GM12878 (cell line): ENCODE results near the gene KLHL20. TPM values are rescaled to one million over a fixed set of nuclear protein-coding genes. Genes with fewer than 3 reads are reported as not detected.

ENCODE experiments used
- ATAC-seq: fragments of 200-7000 bp; cut with Tn5 transposase; 3 replicates; pipeline ENCODE4 v1.9.1; 2020; ENCODE audit warnings: mild to moderate bottlenecking, moderate library complexity
- BruUV-seq: library from RNA; stranded (reverse); fragments of 400-500 nt; replicated peaks from 2 replicates; lab custom pipeline; 2021; lab: Mats Ljungman, UMichigan
- CTCF ChIA-PET: fragments of 300-600 bp; sonication (Branson Sonifier 250); formaldehyde crosslinking; extraction: SDS; loops from one replicate; lab custom pipeline; 2021; ENCODE audit warnings: inconsistent platforms; lab: Yijun Ruan, JAX
- POLR2A ChIA-PET: fragments of 350-600 bp; formaldehyde crosslinking; extraction: SDS; loops from one replicate; lab custom pipeline; 2021; ENCODE audit warnings: inconsistent platforms; lab: Charles Lee
- RAD21 ChIA-PET: fragments of 300-600 bp; sonication (Branson Sonifier 250); formaldehyde crosslinking; loops from one replicate; lab custom pipeline; 2023; ENCODE audit warnings: antibody characterized with exemption; ENCODE audit not compliant: unreplicated experiment; lab: Charles Lee
- SMC1A ChIA-PET: fragments of 300-600 bp; sonication (Branson Sonifier 250); formaldehyde crosslinking; loops from one replicate; lab custom pipeline; 2023; ENCODE audit not compliant: unreplicated experiment, uncharacterized antibody; lab: Charles Lee
- DNase-seq: peaks from one replicate; pipeline ENCODE4 v3.0.0-alpha.2; 2011; ENCODE audit warnings: low read depth, low spot score
- FAIRE-seq: peaks from 3 replicates; lab custom pipeline; 2011; peaks lifted over from hg19 to GRCh38; lab: Jason Lieb, UNC
- H2AFZ ChIP-seq: 2 replicates; pipeline ENCODE4 v1.6.0; 2011; ENCODE audit warnings: low read depth, low read length, control low read depth; ENCODE audit not compliant: control insufficient read depth
- H3K27ac ChIP-seq: 2 replicates; pipeline ENCODE4 v1.5.1; 2011; ENCODE audit warnings: control low read depth; ENCODE audit not compliant: control insufficient read depth, insufficient read depth
- H3K27me3 ChIP-seq, 2 experiments: replicated peaks in 1 of 2; 2 replicates each; pipeline versions ENCODE4 v1.6.0 to v1.6.1; 2011; ENCODE audit warnings: low read length in 1 of 2; ENCODE audit not compliant: control insufficient read depth in 2 of 2, insufficient read depth in 2 of 2
- H3K36me3 ChIP-seq, 2 experiments: 2 replicates each; pipeline ENCODE4 v1.5.1; 2011; ENCODE audit warnings: low read length in 1 of 2; ENCODE audit not compliant: control insufficient read depth in 2 of 2, insufficient read depth in 2 of 2
- H3K4me1 ChIP-seq: 2 replicates; pipeline ENCODE4 v1.6.1; 2011; ENCODE audit warnings: mild to moderate bottlenecking, low read length, moderate library complexity, mixed read lengths; ENCODE audit not compliant: control insufficient read depth, insufficient read depth
- H3K4me2 ChIP-seq: 2 replicates; pipeline ENCODE4 v1.6.0; 2011; ENCODE audit warnings: control low read depth; ENCODE audit not compliant: control insufficient read depth, insufficient read depth
- H3K4me3 ChIP-seq: fragments of 200-600 bp; sonication (generic); 2 replicates; pipeline ENCODE4 v1.5.1; 2016
- H3K79me2 ChIP-seq: 2 replicates; pipeline ENCODE4 v1.6.0; 2011; ENCODE audit warnings: low read length; ENCODE audit not compliant: control insufficient read depth, insufficient read depth
- H3K9ac ChIP-seq: 2 replicates; pipeline ENCODE4 v1.8.0; 2011; ENCODE audit warnings: low read length, control low read depth, mixed read lengths; ENCODE audit not compliant: control insufficient read depth, insufficient read depth
- H3K9me3 ChIP-seq: replicated peaks from 3 replicates; pipeline ENCODE4 v1.5.1; 2011; ENCODE audit warnings: mild to moderate bottlenecking, low read length; ENCODE audit not compliant: control insufficient read depth, insufficient read depth
- H4K20me1 ChIP-seq: 2 replicates; pipeline ENCODE4 v1.6.0; 2011; ENCODE audit not compliant: control insufficient read depth, insufficient read depth
- BACH1 ChIP-seq: fragments of 450-650 bp; IDR thresholded peaks from 2 replicates; pipeline ENCODE4 v1.6.1; 2017; ENCODE audit warnings: mild to moderate bottlenecking, borderline replicate concordance
- E2F4 ChIP-seq: IDR thresholded peaks from 2 replicates; pipeline ENCODE4 v1.6.1; 2012; ENCODE audit warnings: low read depth, low read length, improper control_type of control experiment
- LARP7 ChIP-seq: fragments of 450-650 bp; IDR thresholded peaks from 2 replicates; pipeline ENCODE4 v1.6.1; 2017; ENCODE audit warnings: mild to moderate bottlenecking
- NFIC ChIP-seq: IDR thresholded peaks from 2 replicates; pipeline ENCODE4 v1.6.1; 2012; ENCODE audit warnings: low read depth, mild to moderate bottlenecking, inconsistent platforms, low read length, moderate library complexity
- NR2F1 ChIP-seq: fragments of 450-650 bp; conservative IDR thresholded peaks from 2 replicates; pipeline ENCODE4 v1.6.1; 2017; ENCODE audit warnings: mild to moderate bottlenecking
- NRF1 ChIP-seq: conservative IDR thresholded peaks from 2 replicates; pipeline ENCODE4 v1.6.1; 2011; ENCODE audit warnings: mild to moderate bottlenecking, low read depth, low read length, improper control_type of control experiment
- PRDM15 ChIP-seq: fragments of 450-650 bp; formaldehyde crosslinking; IDR thresholded peaks from 2 replicates; pipeline ENCODE4 v1.4.0; 2020; ENCODE audit warnings: mild to moderate bottlenecking, moderate library complexity
- RBBP5 ChIP-seq: fragments of 200-600 bp; sonication (generic); conservative IDR thresholded peaks from 2 replicates; pipeline ENCODE4 v1.6.1; 2016
- RUNX3 ChIP-seq: IDR thresholded peaks from 2 replicates; pipeline ENCODE4 v1.6.1; 2012; ENCODE audit warnings: low read length, inconsistent platforms
- SUZ12 ChIP-seq: fragments of 200-600 bp; sonication (generic); IDR thresholded peaks from one replicate; pipeline ENCODE4 v1.6.1; 2018; ENCODE audit warnings: antibody characterized with exemption, mild to moderate bottlenecking; ENCODE audit not compliant: unreplicated experiment
- TBL1XR1 ChIP-seq: IDR thresholded peaks from 2 replicates; pipeline ENCODE4 v1.6.1; 2012; ENCODE audit warnings: low read depth, low read length, improper control_type of control experiment
- ZNF622 ChIP-seq: fragments of 450-650 bp; IDR thresholded peaks from 2 replicates; pipeline ENCODE4 v1.6.1; 2017; ENCODE audit warnings: mild to moderate bottlenecking, inconsistent platforms
- ZZZ3 ChIP-seq: IDR thresholded peaks from 2 replicates; pipeline ENCODE4 v1.6.1; 2011; ENCODE audit warnings: low read depth; ENCODE audit not compliant: control insufficient read depth, insufficient read length
- WGBS: methylation state at CpG from one replicate; pipeline ENCODE4 v1.1.6; 2016; ENCODE audit warnings: low lambda C conversion rate; ENCODE audit not compliant: insufficient replicate concordance, insufficient coverage; ENCODE audit errors: missing lambda C conversion rate; 5-methylcytosine and 5-hydroxymethylcytosine counted together
- in situ Hi-C: fragments of 300-500 bp; cut with MboI; formaldehyde crosslinking; loops from 9 replicates; pipeline ENCODE4 v1.14.3; 2018; ENCODE audit warnings: mixed read lengths
- intact Hi-C: fragments of 100-400 bp; cut with micrococcal nuclease; formaldehyde crosslinking; loops from one replicate; pipeline ENCODE4 v1.14.2; 2022; ENCODE audit not compliant: unreplicated experiment
- polyA plus RNA-seq, 11 experiments: library from polyadenylated mRNA; depleted of rRNA in 4 of 11; unstranded in 6 of 11; stranded (reverse) in 5 of 11; fragments of >200 nt; fragmentation: Nextera tagmentation in 4 of 11; fragmentation: Illumina TruSeq in 1 of 11; extraction: Ambion mirVana in 4 of 11; extraction: Trizol in 1 of 11; gene quantifications; 1 replicate in 1 of 11; 2 replicates in 10 of 11; pipeline versions ENCODE4 v1.2.1 to v1.2.3, GENCODE V29; 2011 to 2016; ENCODE audit warnings: inconsistent platforms in 2 of 11, missing spikeins in 2 of 11, low read depth in 1 of 11
- total RNA-seq, 4 experiments: library from RNA; depleted of rRNA in 3 of 4; stranded (reverse); fragments of >200 nt in 3 of 4; fragmentation: Illumina TruSeq in 1 of 4; extraction: Trizol in 1 of 4; gene quantifications; 2 replicates each; pipeline versions ENCODE4 v1.2.1 to v1.2.3, GENCODE V29; 2013 to 2021

The KLHL20 gene
- total and polyA plus RNA-seq, 10 of the 15 experiments (the other 5 are each of a cell fraction or from before 2014, with no cell fraction given), result 3.8 to 14.0 (median 10.0) TPM

GRCh38 chr1:173688300-173688699 lies 26.5 kb upstream of the KLHL20 start:
- in situ Hi-C loops, result no loop called here
- no TSS peak for BruUV-seq
- no peak overlapping the region for H3K27ac ChIP-seq
- SMC1A ChIA-PET, result no interaction called here
- intact Hi-C loops, result no loop called here
- no peak overlapping the region for H2AFZ ChIP-seq
- no peaks in the 10 kb centered on the region for H3K27me3 ChIP-seq
- no peak overlapping the region for H3K4me2 ChIP-seq
- H3K4me3 ChIP-seq, result no peak overlapping the region
- no peaks in the 10 kb centered on the region for H4K20me1 ChIP-seq
- no peak for FAIRE-seq
- no peaks in the 10 kb centered on the region for H3K4me1 ChIP-seq
- H3K9ac ChIP-seq, result no peak overlapping the region
- no peaks in the 10 kb centered on the region for H3K9me3 ChIP-seq
- RAD21 ChIA-PET, result no interaction called here
- WGBS, result 53% methylated on average over 2 of the region's 2 CpGs
- POLR2A ChIA-PET, result no interaction called here
- CTCF ChIA-PET, result no interaction called here
- H3K36me3 ChIP-seq, result no peaks in the 10 kb centered on the region
- ATAC-seq, result no peak
- TF ChIP-seq E2F4 (no peak), LARP7 (no peak), PRDM15 (CRISPR knock-in tag) (no peak), TBL1XR1 (no peak), BACH1 (no peak), ZZZ3 (no peak), SUZ12 (no peak), RUNX3 (no peak), NFIC (no peak), NRF1 (no peak), RBBP5 (no peak), NR2F1 (no peak), ZNF622 (no peak)
- no peak for DNase-seq
- H3K79me2 ChIP-seq, result no peaks in the 10 kb centered on the region
